Stromal cell of bone marrow (primary cell): ENCODE results near the gene LRP3.
A peak's percentile ranks its signal among the peaks of the same experiment; 100 is the strongest.
"Not testable (repeated sequence)": the region's sequence is repeated elsewhere in the genome, so short reads cannot be mapped to it uniquely, and the experiment has no call there.

Source experiments
- DNase-seq: peaks from one replicate; pipeline ENCODE4 v3.0.0-alpha.2; 2012; ENCODE audit warnings: low read depth

LRP3 gene, protein sequence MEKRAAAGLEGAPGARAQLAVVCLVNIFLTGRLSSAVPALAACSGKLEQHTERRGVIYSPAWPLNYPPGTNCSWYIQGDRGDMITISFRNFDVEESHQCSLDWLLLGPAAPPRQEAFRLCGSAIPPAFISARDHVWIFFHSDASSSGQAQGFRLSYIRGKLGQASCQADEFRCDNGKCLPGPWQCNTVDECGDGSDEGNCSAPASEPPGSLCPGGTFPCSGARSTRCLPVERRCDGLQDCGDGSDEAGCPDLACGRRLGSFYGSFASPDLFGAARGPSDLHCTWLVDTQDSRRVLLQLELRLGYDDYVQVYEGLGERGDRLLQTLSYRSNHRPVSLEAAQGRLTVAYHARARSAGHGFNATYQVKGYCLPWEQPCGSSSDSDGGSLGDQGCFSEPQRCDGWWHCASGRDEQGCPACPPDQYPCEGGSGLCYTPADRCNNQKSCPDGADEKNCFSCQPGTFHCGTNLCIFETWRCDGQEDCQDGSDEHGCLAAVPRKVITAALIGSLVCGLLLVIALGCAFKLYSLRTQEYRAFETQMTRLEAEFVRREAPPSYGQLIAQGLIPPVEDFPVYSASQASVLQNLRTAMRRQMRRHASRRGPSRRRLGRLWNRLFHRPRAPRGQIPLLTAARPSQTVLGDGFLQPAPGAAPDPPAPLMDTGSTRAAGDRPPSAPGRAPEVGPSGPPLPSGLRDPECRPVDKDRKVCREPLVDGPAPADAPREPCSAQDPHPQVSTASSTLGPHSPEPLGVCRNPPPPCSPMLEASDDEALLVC

DNA sequence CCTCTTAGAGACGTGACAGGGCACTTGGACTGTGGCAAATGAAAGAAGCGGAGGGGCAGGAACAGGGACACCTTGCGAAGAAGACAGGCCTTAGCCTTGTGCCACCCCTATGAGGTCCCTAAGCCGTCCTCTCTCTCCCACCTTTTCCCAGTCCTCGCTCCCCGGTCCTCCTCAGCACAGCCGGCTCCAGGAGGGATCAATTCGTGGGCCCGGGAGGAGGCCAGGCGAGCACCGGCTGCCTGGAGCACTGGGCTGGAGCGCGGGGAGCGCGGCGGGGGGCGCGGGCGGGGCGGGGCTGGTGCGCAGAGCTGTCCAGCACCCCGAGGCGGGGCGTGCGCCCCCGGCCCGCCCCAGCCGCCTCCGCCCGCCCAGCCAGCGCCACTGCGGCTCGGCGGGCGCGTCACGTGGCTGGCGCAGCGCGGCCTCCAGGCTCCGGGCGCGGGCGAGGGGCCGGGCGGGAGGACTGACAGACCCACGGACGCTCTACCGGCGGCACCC, at the start of gene LRP3:
TSS of gene LRP3 (plus strand) at position 466 of the 498 bp plus-strand sequence. CDS start 456 bp downstream, outside the sequence.
- DNase-seq, result no peak

DNA sequence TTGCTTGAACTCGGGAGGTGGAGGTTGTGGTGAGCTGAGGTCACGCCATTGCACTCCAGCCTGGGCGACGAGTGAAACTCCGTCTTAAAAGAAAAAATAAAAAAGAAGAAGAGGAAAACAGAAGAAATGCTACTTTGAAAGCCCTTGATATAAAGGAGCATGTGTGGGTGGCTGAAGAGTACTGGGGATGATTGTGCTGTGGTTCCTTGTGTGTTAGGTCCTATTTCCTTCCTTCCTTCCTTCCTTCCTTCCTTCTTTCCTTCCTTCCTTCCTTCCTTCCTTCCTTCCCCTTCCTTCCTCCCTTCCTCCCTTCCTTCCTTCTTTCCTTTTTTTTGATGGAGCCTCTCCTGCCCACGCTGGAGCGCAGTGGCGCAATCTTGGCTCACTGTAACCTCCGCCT, 47.9 kb upstream of the LRP3 start:
- no peak for DNase-seq

DNA sequence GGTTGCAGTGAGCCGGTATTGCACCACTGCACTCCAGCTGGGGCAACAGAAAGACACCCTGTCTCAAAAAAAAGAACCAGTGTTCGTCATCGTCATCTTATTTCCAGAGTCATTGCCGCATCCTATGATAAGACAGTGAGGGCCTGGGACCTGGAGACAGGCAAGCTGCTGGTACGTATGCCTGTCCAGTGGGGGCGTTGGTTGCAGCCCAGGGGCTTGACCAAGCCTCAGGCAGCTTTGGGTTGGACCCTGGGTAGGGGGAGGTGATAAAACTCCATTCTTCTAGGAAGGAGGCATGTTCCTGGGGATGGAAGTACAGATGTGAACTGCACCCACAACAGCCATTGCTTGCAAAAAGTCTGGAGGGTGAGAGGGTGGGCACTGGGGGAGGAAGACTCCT, 46.6 kb upstream of the LRP3 start:
- no peak for DNase-seq

DNA sequence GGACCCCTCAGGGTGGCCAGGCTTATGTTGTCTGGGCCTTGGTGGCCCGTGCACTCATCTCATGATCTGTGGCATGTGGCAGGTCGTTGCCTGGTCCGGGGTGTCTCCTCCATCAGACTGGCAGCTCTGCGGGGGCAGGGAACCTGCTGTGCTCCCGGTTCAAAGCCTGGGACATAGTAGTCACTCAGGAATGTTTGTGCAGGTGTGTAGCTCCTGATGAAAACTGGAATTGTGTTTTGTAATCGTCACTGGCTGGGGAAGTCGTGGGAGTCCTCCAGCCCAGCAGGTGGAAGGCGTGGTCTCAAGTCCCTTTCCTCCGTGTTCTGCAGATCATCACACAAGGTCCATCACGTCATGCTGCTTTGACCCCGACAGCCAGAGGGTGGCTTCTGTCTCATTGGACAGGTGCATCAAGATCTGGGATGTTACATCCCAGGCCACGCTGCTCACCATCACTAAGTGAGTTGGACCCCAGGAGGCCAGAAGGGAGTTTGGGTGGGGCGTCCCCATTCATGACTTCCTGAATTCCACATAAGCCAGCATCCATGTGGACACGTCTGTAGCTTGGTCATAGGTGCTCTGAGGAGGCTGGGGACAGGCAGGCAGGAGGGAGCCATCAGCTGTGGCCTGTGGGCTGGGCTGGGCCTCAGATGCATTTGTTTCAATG, 43.1 kb upstream of the LRP3 start:
- no peak for DNase-seq

DNA sequence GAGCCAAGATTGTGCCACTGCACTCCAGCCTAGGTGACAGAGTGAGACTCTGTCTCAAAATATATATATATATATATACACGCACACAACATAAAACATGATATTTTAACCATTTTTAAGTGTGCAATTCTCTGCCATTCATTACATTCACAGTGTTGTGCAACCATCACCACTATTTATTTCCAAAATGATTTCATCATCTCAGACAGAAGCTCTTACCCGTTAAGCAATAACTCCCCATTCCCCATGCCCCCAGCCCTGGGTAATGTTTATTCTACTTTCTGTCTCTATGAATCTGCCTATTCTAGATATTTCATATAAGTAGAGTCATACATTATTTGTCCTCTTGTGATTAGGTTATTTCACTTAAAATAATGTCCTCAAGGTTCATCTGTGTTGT, 42.0 kb upstream of the LRP3 start:
- DNase-seq, result no peak

DNA sequence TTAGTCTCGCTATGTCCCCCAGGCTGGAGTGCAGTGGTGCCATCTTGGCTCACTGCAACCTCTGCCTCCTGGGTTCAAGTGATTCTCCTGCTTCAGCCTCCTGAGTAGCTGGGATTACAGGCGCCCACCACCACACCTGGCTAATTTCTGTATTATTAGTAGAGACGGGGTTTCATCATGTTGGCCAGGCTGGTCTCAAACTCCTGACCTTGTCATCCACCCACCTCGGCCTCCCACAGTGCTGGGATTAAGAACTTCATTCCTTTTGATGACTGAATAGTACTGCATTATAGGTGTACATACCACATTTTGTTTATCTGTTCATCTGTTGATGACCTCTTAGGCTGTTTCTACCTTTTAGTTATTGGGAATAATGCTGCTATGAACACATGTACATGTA, 41.5 kb upstream of the LRP3 start:
- DNase-seq, result not testable (repeated sequence)

DNA sequence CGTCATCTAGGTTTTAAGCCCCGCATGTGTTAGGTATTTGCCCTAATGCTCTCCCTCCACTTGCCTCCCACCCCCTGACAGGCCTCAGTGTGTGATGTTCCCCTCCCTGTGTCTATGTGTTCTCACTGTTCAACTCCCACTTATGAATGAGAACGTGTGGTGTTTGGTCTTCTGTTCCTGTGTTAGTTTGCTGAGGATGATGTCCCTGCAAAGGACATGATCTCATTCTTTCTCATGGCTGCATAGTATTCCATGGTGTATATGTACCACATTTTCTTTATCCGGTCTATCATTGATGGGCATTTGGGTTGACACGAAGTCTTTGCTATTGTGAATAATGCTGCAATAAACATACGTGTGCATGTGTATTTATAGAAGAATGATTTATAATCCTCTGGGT, 39.8 kb upstream of the LRP3 start:
- not testable (repeated sequence) for DNase-seq

DNA sequence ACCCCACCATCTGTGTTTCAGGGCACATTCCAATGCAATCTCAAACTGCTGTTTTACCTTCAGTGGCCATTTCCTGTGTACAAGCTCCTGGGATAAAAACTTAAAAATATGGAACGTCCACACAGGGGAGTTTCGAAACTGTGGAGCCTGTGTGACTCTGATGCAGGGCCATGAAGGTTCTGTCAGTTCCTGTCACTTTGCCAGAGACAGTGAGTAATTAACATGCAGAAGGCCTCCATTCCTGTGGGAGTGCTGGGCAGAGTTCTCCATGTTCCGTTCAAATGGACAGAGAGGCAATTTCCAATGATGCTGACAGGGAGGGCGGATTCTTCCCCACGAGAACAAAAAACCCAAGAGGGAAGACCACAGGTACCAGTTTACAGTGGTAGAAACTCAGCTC, 37.8 kb upstream of the LRP3 start:
- DNase-seq, result peak; percentile 44

DNA sequence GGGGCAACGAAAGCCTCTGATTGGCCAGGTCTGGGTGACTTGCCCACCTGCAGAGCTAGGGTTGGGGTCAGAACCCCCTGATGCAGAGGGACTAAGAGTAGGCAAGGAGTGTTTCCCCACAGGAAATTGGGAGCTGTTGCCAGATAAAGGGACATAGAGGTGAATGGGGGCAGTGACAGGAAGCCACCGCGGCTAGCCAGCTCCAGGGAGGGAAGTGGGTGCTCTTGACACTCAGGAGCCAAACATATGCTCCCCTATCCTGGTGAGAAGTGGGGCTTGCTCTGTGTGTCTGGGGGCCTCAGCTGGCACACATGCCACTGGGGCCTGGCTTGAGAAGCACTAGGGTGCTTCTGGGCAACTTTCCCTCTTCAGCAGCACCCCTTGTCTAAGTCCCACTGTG, 36.2 kb upstream of the LRP3 start:
- DNase-seq, result no peak

DNA sequence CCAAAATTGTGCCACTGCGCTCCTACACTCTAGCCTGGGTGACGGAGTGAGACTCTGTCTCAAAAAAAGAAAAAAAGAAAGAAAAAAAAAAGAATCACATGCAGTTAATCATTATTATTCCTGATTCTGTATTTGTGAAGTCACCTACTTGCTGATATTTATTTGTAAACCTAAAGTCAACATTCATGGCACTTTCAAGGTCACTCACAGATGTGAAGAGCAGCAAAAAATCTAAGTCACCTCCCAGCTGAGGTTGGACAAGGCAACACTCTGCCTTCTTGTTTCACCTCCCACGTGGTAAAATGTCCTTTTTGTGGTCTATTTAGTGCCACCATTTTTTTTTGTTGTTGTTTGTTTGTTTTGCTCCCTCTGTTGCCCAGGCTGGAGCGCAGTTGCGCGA, 35.8 kb upstream of the LRP3 start:
- DNase-seq, result no peak

DNA sequence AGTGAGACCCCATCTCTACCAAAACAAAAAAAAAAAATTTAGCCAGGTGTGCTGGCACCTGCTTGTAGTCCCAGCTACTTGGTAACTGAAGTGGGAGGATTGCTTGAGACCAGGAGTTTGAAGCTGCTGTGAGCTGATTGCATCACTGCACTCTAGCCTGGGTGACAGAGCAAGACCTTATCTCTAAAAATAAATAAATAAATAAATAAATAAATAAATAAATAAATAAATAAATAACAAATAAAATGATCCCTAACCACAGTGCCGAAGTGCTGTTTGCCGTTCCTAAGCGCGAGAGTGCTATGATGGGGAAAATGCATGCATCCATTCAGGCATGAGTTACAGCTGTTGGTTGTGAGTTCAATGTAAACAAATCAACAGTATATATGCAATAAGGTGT, 35.0 kb upstream of the LRP3 start:
- DNase-seq, result no peak

DNA sequence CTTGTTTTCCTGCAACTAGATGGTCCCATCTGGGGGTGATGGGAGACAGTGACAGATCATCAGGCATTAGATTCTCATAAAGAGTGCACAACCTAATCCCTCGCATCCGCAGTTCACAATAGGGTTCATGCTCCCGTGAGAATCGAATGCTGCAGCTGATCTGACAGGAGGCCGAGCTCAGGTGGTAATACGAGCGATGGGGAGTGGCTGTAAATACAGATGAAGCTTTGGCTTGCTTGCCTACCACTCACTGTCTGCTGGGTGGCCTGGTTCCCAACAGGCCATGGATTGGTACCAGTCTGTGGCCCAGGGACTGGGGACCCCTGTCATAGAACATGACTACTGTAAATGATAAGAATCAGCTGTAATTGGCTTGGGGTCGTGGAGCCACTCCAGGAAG, 34.2 kb upstream of the LRP3 start:
- DNase-seq, result no peak

DNA sequence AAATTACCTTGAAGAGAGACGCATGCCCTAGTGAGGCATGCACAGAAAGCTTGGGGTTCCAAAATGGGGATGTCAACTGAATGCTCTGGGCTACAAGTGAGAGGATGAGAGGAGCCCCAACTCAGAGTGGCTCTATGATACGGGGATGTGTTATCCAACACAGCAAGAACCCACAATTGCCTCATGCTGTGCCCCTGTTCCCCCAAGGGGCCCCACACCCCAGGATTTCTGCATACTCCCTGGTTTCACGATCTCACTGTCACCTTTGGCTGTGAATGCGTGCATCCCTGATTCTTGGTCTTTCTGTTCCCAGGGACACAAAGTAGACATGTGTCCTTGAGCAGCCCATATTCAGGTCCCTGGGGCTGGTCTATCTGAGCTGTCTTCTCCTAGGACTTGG, 32.9 kb upstream of the LRP3 start:
- no peak for DNase-seq

DNA sequence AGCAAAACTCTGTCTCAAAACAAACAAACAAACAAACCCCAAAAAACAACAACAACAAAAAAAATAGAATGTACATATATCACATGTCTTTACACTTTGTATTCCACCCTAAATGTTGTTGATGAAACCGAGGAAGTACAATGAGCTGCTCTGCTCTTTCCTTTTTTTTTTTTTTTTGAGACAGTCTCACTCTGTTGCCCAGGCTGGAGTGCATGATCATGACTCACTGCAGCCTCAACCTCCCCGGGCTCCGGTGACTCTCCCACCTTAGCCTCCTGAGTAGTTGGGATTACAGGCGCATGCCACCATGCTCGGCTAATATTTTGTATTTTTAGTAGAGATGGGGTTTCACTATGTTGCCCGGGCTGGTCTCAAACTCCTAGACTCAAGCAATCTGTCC, 30.6 kb upstream of the LRP3 start:
- no peak for DNase-seq

DNA sequence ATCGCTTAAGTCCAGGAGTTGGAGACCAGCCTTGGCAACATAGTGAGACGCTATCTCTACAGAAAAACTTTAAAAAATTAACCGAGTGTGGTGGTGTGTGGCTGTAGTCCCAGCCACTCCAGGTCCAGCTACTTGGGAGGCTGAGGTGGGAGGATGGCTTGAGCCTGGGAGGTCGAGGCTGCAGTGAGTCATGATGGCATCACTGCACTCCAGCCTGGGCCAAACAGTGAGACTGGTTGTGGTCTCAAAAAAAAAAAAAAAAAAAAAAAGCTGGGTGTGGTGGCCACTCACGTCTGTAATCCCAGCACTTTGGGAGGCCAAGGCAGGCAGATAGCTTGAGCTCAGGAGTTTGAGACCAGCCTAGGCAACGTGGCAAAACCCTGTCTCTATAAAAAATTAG, 28.1 kb upstream of the LRP3 start:
- DNase-seq, result not testable (repeated sequence)

DNA sequence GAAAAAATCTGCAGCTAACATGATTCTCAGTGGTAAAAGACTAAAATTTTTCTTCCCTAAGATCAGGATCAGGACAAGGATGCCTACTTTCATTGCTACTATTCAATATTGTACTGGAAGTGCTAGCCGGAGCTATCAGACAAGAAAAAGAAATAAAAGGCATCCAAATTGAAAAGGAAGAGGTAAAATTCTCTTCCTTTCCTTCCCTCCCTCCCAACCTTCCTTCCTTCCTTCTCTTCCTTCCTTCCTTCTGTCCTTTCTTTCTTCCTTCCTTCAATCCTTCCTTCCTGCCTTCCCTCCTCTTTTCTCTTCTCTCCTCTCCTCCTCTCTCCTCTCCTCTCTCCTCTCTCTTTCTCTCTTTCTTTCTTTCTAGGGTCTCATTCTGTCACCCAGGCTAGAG, 26.7 kb upstream of the LRP3 start:
- DNase-seq, result no peak

DNA sequence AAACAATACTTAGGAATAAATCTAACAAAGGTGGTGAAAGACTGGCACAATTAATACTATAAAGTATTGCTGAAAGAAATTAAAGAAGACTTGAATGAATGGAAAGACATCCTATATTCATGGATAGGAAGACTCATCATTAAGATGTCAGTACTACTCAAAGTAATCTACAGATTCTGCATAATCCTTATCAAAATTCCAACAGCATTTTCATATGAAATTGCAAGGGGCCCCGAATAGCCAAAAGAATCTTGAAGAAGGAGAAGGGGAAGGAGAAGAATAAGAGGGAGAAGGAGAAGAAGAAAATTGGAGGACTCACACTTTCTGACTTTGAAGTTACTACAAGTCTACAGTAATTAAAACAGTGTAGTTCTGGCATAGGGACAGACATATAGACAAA, 25.6 kb upstream of the LRP3 start:
- DNase-seq, result no peak

DNA sequence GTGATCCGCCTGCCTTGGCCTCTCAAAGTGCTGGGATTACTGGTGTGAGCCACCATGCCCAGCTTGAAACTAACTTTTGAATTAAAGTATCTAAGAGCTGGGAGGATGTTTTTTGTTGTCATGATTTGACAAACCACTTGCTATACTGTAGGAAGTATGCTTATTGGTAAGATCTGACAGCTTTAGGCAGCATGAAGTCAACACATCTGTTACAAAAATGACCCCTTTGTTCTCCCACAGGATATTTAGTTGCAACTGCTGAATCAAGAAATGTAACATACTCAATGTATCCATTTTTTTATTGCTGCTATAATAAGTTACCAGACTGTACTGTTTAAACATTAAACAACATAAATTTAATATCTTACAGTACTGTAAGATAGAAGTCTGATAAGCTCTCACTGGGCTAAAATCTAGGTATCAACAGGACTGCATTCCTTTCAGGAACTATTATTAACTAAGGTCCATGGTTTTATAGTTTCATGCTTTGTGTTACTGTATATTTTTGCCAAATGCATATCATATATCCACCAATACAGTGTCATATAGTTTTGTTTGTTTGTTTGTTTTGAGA, 22.8 kb upstream of the LRP3 start:
- DNase-seq, result no peak

DNA sequence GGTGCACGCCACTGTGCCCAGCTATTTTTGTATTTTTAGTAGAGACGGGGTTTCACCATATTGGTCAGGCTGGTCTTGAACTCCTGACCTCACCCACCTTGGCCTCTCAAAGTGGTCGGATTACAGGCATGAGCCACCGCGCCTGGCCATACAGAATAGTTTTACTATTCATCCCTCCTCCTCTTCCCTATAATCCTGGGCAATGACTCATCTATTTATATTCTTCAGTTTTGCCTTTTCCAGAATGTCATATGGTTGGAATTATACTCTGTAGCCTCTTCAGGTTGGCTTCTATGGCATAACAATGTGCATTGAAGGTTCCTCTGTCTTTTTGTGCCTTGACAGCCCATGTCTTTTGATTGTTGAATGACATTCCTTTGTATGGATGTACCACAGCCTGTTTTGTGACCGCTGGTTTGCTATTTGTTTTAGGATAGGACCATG, 22.2 kb upstream of the LRP3 start:
- DNase-seq, result no peak

DNA sequence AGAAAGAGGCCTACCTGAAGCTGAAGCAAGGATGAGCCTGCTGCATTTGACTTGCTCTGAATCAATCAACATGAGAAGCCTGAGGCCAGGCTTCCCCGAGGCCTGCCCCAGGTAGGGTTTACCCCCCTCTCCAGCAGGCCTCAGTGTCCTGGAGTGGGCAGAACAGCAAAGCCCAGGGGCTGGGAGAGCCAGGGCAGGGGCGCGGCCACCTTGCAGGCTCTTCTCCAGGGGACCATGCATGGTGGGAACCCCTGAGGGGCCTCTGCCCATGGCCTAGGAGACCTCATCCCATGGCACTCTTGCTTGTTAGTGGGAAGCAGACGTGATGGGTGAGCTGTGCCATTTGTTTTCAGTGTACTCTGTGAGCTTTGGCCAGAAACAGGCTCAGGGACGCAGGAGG, 19.9 kb upstream of the LRP3 start:
- DNase-seq, result no peak

DNA sequence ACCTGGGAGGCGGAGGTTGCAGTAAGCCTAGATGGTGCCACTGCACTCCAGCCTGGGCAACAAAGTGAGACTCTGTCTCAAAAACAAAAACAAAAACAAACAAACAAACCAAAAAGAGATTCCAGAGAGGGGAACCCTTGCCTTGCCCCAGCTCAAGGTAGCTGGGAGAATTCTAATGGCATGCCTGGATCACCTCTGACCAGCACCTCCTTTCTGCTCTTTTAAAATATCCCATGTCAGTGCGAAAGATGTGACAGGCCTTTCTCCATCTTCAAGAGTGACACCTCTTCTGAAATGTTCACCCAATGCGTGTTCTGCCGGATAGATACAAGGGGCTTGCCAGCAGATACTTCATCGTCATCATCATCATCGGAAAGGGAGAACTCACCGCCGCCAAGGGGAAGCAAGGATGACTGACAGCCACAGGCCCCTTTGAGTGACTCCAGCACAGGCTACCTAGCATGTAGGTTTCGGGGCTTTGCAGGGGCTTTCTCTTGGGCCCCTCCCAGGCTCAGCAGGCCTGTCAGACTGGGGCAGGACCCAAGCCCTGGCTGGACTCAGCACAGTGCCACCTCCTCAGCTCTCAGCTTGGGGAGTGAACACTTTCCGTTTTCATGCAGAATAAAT, 18.9 kb upstream of the LRP3 start:
- no peak for DNase-seq
